GM12875 (cell line): ENCODE data around the gene OVOL3.

Experiments
- H3K4me3 ChIP-seq: one replicate; pipeline ENCODE4 v1.5.1; 2011; ENCODE audit warnings: low read depth, low read length, control low read depth
- TF ChIP-seq, protein P1 (sequence below): IDR thresholded peaks from 2 replicates; pipeline ENCODE4 v1.5.1; 2011; ENCODE audit warnings: low read depth, mild to moderate bottlenecking, control low read depth, inconsistent platforms, low read length, moderate library complexity, borderline replicate concordance; ENCODE audit not compliant: insufficient read depth

OVOL3 gene

DNA sequence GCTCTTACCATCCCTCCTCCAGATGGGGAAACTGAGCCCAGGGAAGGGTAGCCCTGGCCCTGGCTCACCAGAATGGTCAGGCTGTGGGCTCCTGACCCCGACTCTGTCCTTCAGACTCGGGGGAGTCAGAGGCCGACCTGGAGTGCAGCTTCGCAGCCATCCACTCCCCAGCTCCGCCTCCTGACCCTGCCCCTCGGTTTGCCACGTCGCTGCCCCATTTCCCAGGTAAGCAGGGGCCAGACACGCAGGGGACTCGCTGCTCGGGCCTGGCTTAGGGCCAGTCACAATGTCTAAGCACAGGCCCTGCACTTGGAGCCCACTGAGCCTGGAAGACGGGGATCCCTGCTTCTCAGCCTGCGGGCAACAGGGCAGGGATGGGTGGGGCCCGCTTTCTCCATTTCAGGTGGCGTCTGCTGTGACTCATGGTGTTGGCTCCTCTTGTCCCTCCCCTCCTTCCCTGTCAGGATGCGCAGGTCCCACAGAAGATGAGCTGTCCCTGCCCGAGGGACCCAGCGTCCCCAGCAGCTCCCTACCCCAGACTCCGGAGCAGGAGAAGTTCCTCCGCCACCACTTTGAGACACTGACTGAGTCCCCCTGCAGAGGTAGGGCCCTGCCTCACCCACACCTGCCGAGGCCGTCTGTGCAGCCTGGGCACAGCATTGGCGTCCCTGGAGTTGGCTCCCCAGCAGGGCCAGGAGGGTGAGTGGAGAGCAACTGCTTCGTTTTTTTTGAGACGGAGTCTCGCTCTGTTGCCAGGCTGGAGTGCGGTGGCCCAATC, 9.2 kb upstream of the OVOL3 start:
- TF ChIP-seq, protein P1, sequence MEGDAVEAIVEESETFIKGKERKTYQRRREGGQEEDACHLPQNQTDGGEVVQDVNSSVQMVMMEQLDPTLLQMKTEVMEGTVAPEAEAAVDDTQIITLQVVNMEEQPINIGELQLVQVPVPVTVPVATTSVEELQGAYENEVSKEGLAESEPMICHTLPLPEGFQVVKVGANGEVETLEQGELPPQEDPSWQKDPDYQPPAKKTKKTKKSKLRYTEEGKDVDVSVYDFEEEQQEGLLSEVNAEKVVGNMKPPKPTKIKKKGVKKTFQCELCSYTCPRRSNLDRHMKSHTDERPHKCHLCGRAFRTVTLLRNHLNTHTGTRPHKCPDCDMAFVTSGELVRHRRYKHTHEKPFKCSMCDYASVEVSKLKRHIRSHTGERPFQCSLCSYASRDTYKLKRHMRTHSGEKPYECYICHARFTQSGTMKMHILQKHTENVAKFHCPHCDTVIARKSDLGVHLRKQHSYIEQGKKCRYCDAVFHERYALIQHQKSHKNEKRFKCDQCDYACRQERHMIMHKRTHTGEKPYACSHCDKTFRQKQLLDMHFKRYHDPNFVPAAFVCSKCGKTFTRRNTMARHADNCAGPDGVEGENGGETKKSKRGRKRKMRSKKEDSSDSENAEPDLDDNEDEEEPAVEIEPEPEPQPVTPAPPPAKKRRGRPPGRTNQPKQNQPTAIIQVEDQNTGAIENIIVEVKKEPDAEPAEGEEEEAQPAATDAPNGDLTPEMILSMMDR, result no peak
- no peak overlapping the region for H3K4me3 ChIP-seq

DNA sequence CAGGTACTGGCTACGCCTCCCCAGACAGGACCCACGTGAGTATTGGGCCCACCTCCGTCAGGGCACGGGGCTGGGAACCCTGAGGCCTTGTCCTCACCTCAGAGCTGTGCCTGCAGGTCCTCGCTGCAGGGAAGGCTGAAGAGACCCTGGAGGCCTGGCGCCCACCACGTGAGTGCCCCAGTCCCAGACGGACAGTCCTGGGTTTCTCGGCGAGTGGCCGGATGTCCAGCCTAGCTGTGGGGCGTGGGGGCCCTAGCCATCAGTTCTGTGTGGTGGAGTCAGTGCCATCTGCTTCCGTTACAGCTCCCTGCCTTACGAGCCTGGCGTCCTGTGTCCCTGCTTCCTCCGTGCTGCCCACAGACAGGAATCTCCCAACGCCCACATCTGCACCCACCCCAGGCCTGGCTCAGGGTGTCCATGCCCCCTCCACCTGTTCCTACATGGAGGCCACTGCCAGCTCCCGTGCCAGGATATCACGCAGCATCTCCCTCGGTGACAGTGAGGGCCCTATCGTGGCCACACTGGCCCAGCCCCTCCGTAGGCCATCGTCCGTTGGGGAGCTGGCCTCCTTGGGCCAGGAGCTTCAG, 7.8 kb upstream of the OVOL3 start:
- no peak overlapping the region for H3K4me3 ChIP-seq
- TF ChIP-seq, protein P1, result no peak

DNA sequence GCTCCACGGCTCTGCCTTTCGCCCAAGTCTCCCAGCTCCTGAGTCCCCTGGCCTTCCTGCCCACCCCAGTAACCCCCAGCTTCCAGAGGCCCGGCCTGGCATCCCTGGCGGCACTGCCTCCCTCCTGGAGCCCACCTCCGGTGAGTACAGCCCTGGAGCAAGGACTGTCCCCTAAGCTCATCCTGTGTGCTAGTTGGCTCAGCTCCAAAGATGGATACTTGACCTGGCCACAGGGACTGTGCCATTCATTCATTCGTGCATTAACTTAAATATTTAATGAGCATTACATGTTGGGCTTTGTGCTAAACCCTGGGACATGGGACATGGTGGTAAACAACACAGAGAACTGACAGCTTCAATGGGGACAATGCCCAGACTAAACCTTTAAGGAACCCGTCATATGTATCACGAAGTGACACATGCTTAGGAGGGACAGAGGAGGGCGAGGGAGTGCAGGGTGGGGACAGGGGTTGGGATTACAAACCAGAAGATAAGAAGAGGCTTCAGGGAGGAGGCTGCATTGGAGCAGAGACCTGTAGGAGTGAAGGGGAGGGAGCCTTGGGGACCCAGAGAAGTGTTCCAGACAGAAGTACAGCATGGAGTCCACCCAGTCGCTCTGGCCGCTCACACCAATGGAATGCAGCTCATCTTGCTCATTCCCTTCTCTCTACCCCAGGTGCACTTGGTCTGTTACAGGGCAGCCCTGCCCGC, 6.9 kb upstream of the OVOL3 start:
- H3K4me3 ChIP-seq, result no peak overlapping the region
- TF ChIP-seq, protein P1, result no peak

DNA sequence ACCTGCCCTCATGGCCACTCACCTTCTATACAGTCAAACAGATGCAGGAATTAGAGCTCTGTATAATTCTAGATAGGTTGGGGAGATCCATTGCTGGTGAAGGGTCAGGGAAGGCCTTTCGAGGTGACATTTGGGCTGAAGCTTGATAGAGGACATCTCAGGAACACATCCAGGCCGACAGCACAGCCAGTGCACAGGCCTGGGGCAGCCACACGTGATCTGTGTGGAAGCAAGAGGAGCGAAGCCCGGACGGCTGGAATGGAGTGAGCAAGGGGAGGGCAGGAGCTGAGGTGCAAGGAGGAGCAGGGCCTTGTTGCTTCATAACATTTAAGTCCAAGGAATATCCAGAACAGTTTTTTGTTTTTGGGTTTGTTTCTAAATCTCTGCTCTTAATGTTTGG, 4.5 kb upstream of the OVOL3 start:
- TF ChIP-seq, protein P1, result no peak
- no peak overlapping the region for H3K4me3 ChIP-seq

DNA sequence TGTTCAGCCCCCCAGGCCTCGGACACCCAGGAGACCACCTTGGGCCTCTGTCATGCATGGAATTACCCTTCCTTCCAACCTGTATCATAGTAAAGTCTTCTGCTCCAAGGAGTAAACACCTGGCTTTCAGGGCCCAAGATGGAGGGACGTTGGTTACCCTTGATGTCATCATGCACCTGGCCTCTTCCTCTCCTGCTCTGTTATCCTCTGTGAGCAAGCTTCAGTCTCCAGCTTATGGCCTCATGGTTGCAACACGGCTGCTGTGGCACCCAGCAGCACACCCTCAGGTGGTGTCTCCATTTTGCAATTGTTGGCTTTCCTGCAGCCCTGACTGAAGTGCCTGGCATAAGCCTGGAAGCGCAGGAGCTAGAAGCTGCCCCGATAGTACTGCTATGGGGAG, 4.0 kb upstream of the OVOL3 start:
- TF ChIP-seq, protein P1, result no peak
- H3K4me3 ChIP-seq, result no peak overlapping the region

DNA sequence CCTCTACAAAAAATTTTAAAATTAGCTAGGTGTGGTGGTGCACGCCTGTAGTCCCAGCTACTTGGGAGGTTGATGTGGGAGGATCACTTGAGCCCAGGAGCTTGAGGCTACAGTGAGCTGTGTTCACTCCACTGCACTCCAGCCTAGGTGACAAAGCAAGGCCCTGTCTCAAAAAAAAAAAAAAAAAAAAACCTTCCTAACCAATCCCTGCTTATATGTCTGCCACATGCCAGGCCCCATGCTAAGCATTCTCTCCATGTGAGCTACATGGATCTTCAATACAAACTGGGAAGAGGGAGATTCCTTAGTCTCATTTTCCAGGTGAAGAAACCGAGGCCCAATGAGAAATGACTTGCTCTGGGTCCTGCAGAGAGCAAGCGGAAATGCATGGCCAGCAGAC, 2.3 kb upstream of the OVOL3 start:
- H3K4me3 ChIP-seq, result no peak overlapping the region
- TF ChIP-seq, protein P1, result no peak
